Astrocyte (in vitro differentiated cells and primary cell): ENCODE measurements around the gene RSPH1. TPM values are rescaled to one million over a fixed set of nuclear protein-coding genes. Genes with fewer than 3 reads are reported as not detected.

Experiments
- DNase-seq: peaks from one replicate; pipeline ENCODE4 v3.0.0-alpha.2; 2010; ENCODE audit warnings: low read depth
- FAIRE-seq: peaks from 2 replicates; lab custom pipeline; 2011; peaks lifted over from hg19 to GRCh38; lab: Jason Lieb, UNC
- H2AFZ ChIP-seq: 2 replicates; pipeline ENCODE4 v1.6.0; 2012; ENCODE audit warnings: low read depth, low read length, inconsistent platforms
- H3K27ac ChIP-seq: 2 replicates; pipeline ENCODE4 v1.5.1; 2011; ENCODE audit warnings: low read depth, low read length, inconsistent platforms
- H3K27me3 ChIP-seq: 2 replicates; pipeline ENCODE4 v1.6.0; 2011; ENCODE audit warnings: low read length, inconsistent platforms; ENCODE audit not compliant: insufficient read depth
- H3K36me3 ChIP-seq: 2 replicates; pipeline ENCODE4 v1.5.1; 2011; ENCODE audit warnings: low read length, inconsistent platforms; ENCODE audit not compliant: insufficient read depth
- H3K4me1 ChIP-seq: 2 replicates; pipeline ENCODE4 v1.5.1; 2011; ENCODE audit warnings: low read length, inconsistent platforms; ENCODE audit not compliant: insufficient read depth
- H3K4me2 ChIP-seq: 2 replicates; pipeline ENCODE4 v1.6.0; 2012; ENCODE audit warnings: low read length, inconsistent platforms
- H3K4me3 ChIP-seq: 2 replicates; pipeline ENCODE4 v1.5.1; 2011; ENCODE audit warnings: low read depth, mild to moderate bottlenecking, low read length, inconsistent platforms; ENCODE audit not compliant: insufficient read depth
- H3K79me2 ChIP-seq: 2 replicates; pipeline ENCODE4 v1.6.0; 2012; ENCODE audit warnings: mild to moderate bottlenecking, low read length, inconsistent platforms; ENCODE audit not compliant: insufficient read depth
- H3K9ac ChIP-seq: 2 replicates; pipeline ENCODE4 v1.6.0; 2012; ENCODE audit warnings: mild to moderate bottlenecking, low read length, inconsistent platforms
- H3K9me3 ChIP-seq: 2 replicates; pipeline ENCODE4 v1.5.1; 2012; ENCODE audit warnings: low read depth, mild to moderate bottlenecking, low read length, inconsistent platforms; ENCODE audit not compliant: insufficient read depth
- H4K20me1 ChIP-seq: 2 replicates; pipeline ENCODE4 v1.6.0; 2012; ENCODE audit warnings: low read length, inconsistent platforms; ENCODE audit not compliant: insufficient read depth
- H3K27ac Mint-ChIP-seq: one replicate; pipeline ENCODE4 v1.8.0; 2021; ENCODE audit warnings: mild to moderate bottlenecking, mixed read lengths; ENCODE audit not compliant: unreplicated experiment
- H3K27me3 Mint-ChIP-seq: one replicate; pipeline ENCODE4 v1.8.0; 2021; ENCODE audit warnings: low read depth, mixed read lengths; ENCODE audit not compliant: unreplicated experiment
- H3K36me3 Mint-ChIP-seq: one replicate; pipeline ENCODE4 v1.8.0; 2021; ENCODE audit warnings: low read depth, mixed read lengths; ENCODE audit not compliant: unreplicated experiment
- H3K4me1 Mint-ChIP-seq: one replicate; pipeline ENCODE4 v1.8.0; 2021; ENCODE audit warnings: low read depth, mixed read lengths; ENCODE audit not compliant: unreplicated experiment
- H3K4me3 Mint-ChIP-seq: one replicate; pipeline ENCODE4 v1.8.0; 2021; ENCODE audit warnings: mild to moderate bottlenecking, moderate library complexity, mixed read lengths; ENCODE audit not compliant: unreplicated experiment
- H3K9me3 Mint-ChIP-seq: one replicate; pipeline ENCODE4 v1.8.0; 2021; ENCODE audit warnings: mild to moderate bottlenecking, mixed read lengths; ENCODE audit not compliant: unreplicated experiment
- CTCF ChIP-seq: IDR thresholded peaks from 2 replicates; pipeline ENCODE4 v1.5.1; 2011; ENCODE audit warnings: low read depth, mild to moderate bottlenecking, inconsistent platforms, low read length, moderate library complexity; ENCODE audit not compliant: insufficient read depth
- EZH2 ChIP-seq: IDR thresholded peaks from 2 replicates; pipeline ENCODE4 v1.6.1; 2012; ENCODE audit warnings: mild to moderate bottlenecking, low read length, inconsistent platforms; ENCODE audit not compliant: insufficient read depth
- total RNA-seq: library from RNA; stranded (reverse); gene quantifications from 2 replicates; pipeline ENCODE4 v1.2.1, GENCODE V29; 2021

The RSPH1 gene
- total RNA-seq, 1 donor from 2014 or later = 0.43 TPM

GRCh38 chr21:42454786-42455185 lies 41.2 kb downstream of the RSPH1 start:
- TF ChIP-seq EZH2 = no peak
- TF ChIP-seq CTCF = no peak
- FAIRE-seq (no peak), DNase-seq (no peak)
- Mint-ChIP-seq H3K4me1 (peaks cover 10% of the 10 kb centered on the region), H3K4me3 (no peak overlapping the region), H3K36me3 (no peaks in the 10 kb centered on the region), H3K9me3 (no peaks in the 10 kb centered on the region), H3K27ac (no peak overlapping the region), H3K27me3 (peaks cover under 1% of the 10 kb centered on the region)
- H3K4me3 ChIP-seq = no peak overlapping the region
- H3K79me2 ChIP-seq = no peaks in the 10 kb centered on the region
- no peaks in the 10 kb centered on the region for H4K20me1 ChIP-seq
- H3K36me3 ChIP-seq = no peaks in the 10 kb centered on the region
- H3K27ac ChIP-seq = no peak overlapping the region
- H3K27me3 ChIP-seq = no peaks in the 10 kb centered on the region
- H3K9ac ChIP-seq = no peak overlapping the region
- H3K4me1 ChIP-seq = peaks cover 3% of the 10 kb centered on the region
- no peaks in the 10 kb centered on the region for H3K9me3 ChIP-seq
- no peak overlapping the region for H2AFZ ChIP-seq
- no peak overlapping the region for H3K4me2 ChIP-seq

DNA sequence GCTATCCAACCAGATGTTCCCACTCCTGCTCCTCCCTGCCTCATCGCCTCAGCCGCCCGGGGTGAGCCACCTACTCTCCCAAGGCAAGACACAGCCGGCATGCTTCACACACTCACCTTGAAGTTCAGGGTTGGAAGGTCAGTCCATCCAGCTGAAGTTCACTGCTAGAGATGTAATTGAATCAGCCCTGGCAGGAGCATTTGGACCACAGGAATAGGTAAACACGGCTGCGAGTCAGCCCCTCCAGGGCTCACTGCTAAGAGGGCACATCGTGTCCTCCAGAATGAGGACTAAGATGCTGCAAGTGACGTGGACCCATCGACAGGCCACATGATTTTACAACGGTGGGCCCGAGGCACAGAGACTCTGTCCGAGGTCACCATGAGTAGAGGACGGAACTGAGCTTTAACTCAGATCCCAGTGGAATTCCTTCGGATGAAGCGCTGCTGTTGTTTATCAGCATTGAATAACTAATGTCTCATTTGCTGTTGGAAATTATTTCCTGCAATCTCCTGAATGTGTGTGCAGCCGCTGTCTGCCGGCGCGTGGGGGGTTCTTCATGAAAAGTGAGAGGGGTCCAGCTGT lies 41.9 kb downstream of the RSPH1 start:
- FAIRE-seq (no peak), DNase-seq (no peak)
- no peak overlapping the region for H3K4me2 ChIP-seq
- H3K9me3 Mint-ChIP-seq = no peaks in the 10 kb centered on the region
- no peaks in the 10 kb centered on the region for H3K27me3 ChIP-seq
- H2AFZ ChIP-seq = no peak overlapping the region
- no peak overlapping the region for H3K4me3 Mint-ChIP-seq
- H3K27me3 Mint-ChIP-seq = no peaks in the 10 kb centered on the region
- peaks cover 3% of the 10 kb centered on the region for H3K4me1 ChIP-seq
- peaks cover 10% of the 10 kb centered on the region for H3K4me1 Mint-ChIP-seq
- TF ChIP-seq CTCF = no peak
- no peak for TF ChIP-seq EZH2
- H4K20me1 ChIP-seq = no peaks in the 10 kb centered on the region
- peak overlapping the region; percentile 41 for H3K27ac Mint-ChIP-seq
- H3K36me3 Mint-ChIP-seq = no peaks in the 10 kb centered on the region
- no peaks in the 10 kb centered on the region for H3K36me3 ChIP-seq
- no peak overlapping the region for H3K4me3 ChIP-seq
- H3K27ac ChIP-seq = no peak overlapping the region
- no peak overlapping the region for H3K9ac ChIP-seq
- no peaks in the 10 kb centered on the region for H3K79me2 ChIP-seq
- H3K9me3 ChIP-seq = no peaks in the 10 kb centered on the region

GRCh38 chr21:42453224-42453985 lies 42.6 kb downstream of the RSPH1 start:
- H3K36me3 ChIP-seq = no peaks in the 10 kb centered on the region
- DNase-seq = no peak
- Mint-ChIP-seq H3K9me3 (no peaks in the 10 kb centered on the region), H3K27ac (no peak overlapping the region), H3K27me3 (no peaks in the 10 kb centered on the region), H3K36me3 (no peaks in the 10 kb centered on the region), H3K4me1 (peaks cover 10% of the 10 kb centered on the region), H3K4me3 (no peak overlapping the region)
- TF ChIP-seq CTCF (no peak), EZH2 (no peak)
- no peaks in the 10 kb centered on the region for H4K20me1 ChIP-seq
- FAIRE-seq = no peak
- H3K4me3 ChIP-seq = no peak overlapping the region
- H3K4me2 ChIP-seq = no peak overlapping the region
- no peaks in the 10 kb centered on the region for H3K9me3 ChIP-seq
- H3K79me2 ChIP-seq = no peaks in the 10 kb centered on the region
- H3K4me1 ChIP-seq = peaks cover 3% of the 10 kb centered on the region
- no peaks in the 10 kb centered on the region for H3K27me3 ChIP-seq
- no peak overlapping the region for H2AFZ ChIP-seq
- no peak overlapping the region for H3K27ac ChIP-seq
- no peak overlapping the region for H3K9ac ChIP-seq
